Measurements from ENCODE around the gene GALK2. TPM values are rescaled to one million over a fixed set of nuclear protein-coding genes. Genes with fewer than 3 reads are reported as not detected.

The GALK2 gene
- total and polyA plus RNA-seq, 2 of the 8 experiments (the other 6 are each of a cell fraction or from before 2014, with no cell fraction given), result 8.7 to 16.1 TPM

GRCh38 chr15:49223536-49224274, 53.7 kb downstream of the GALK2 start:
- H3K36me3 ChIP-seq (ENCODE audit: control insufficient read depth in 2 of 4, insufficient read depth in 4 of 4, low read length in 3 of 4), result no peaks in the 10 kb centered on the region
- H4K5ac ChIP-seq (ENCODE audit: insufficient read length, low read depth, low read length), result no peak overlapping the region
- no peak overlapping the region for H2AFZ ChIP-seq (ENCODE audit: low read length)
- no peak overlapping the region for H2AK5ac ChIP-seq (ENCODE audit: low read depth, low read length)
- H3K18ac ChIP-seq (ENCODE audit: extremely low read depth, low read length), result no peak overlapping the region
- 84% methylated on average over 3 of the region's 3 CpGs; no CpG with 5 or more reads in 1 of the 2 experiments for whole genome bisulfite sequencing, 2 experiments (ENCODE audit: extremely low coverage in 1 of 2, insufficient coverage in 1 of 2, insufficient read length in 1 of 2, insufficient replicate concordance in 2 of 2, low coverage in 1 of 2, low lambda C conversion rate in 2 of 2, missing lambda C conversion rate in 1 of 2)
- H2BK15ac ChIP-seq (ENCODE audit: low read length), result no peak overlapping the region
- H3K23ac ChIP-seq (ENCODE audit: insufficient read length), result no peak overlapping the region
- no peak overlapping the region for H3K9ac ChIP-seq (replicated peaks in 1 of 4; ENCODE audit: extremely low read depth in 1 of 4, low read depth in 3 of 4, low read length in 3 of 4)
- no peak overlapping the region for H2BK20ac ChIP-seq (ENCODE audit: low read length)
- TF ChIP-seq ASH2L (IDR thresholded peaks at IDR 0.05; ENCODE audit: low read length) (no peak), KDM1A (IDR thresholded peaks at IDR 0.05; ENCODE audit: borderline replicate concordance, low read length) (peak; percentile 74)
- no peaks in the 10 kb centered on the region for H3K9me3 ChIP-seq (ENCODE audit: insufficient read depth in 2 of 2, low read depth in 1 of 2, low read length in 1 of 2)
- no peak overlapping the region for H4K8ac ChIP-seq (ENCODE audit: extremely low read depth, insufficient read depth, low read length)
- H3K27me3 ChIP-seq (replicated peaks in 1 of 4; ENCODE audit: control insufficient read depth in 3 of 4, extremely low read depth in 1 of 4, insufficient read depth in 3 of 4, low read length in 3 of 4), result no peaks in the 10 kb centered on the region
- no peak overlapping the region for H3K4ac ChIP-seq (replicated peaks; ENCODE audit: insufficient read length, low read depth, low read length)
- no peak overlapping the region for H3K56ac ChIP-seq (replicated peaks; ENCODE audit: insufficient read length, low read depth, low read length)
- H3K4me2 ChIP-seq (ENCODE audit: insufficient read depth in 1 of 2, low read depth in 2 of 2, low read length in 2 of 2), result no peak overlapping the region
- H3K79me1 ChIP-seq (ENCODE audit: low read depth, low read length), result no peaks in the 10 kb centered on the region
- no peak overlapping the region for H4K91ac ChIP-seq (replicated peaks; ENCODE audit: insufficient read length, low read length)
- H4K20me1 ChIP-seq (replicated peaks in 1 of 2; ENCODE audit: control insufficient read depth in 1 of 2, insufficient read depth in 2 of 2, low read length in 2 of 2), result peaks cover 0 to 1% of the 10 kb centered on the region in 2 experiments
- no peak overlapping the region for H2BK5ac ChIP-seq (ENCODE audit: low read depth, low read length)
- no peak for FAIRE-seq
- ChIA-PET CTCF (ENCODE audit: partially characterized antibody) (interaction anchor here (2.0 kb wide), 1 partner anchor 198 kb away, joined by 10 read pairs; no protein-coding TSS in a partner anchor), POLR2A (ENCODE audit: partially characterized antibody) (interaction anchor here (1.0 kb wide), 1 partner anchor 177 kb away, joined by 3 read pairs; the partner anchor contains the start of gene SECISBP2L)
- peaks cover 0 to 5% (median 1%) of the 10 kb centered on the region in 4 experiments; a peak in 1 of 7 replicates for H3K4me1 ChIP-seq (replicated peaks in 1 of 4; ENCODE audit: control insufficient read depth in 3 of 4, insufficient read depth in 4 of 4, low read length in 3 of 4)
- no peak overlapping the region for H2BK12ac ChIP-seq (ENCODE audit: low read depth, low read length)
- no peak overlapping the region for H3K27ac ChIP-seq (ENCODE audit: low read depth, low read length)
- no peak for DNase-seq (ENCODE audit: low read depth in 1 of 2, low spot score in 2 of 2)
- no peaks in the 10 kb centered on the region for H3K23me2 ChIP-seq (ENCODE audit: low read depth, low read length)
- no peaks in the 10 kb centered on the region for H3K79me2 ChIP-seq (ENCODE audit: control insufficient read depth in 1 of 2, insufficient read depth in 2 of 2, low read length in 2 of 2)
- H2BK120ac ChIP-seq (replicated peaks; ENCODE audit: low read depth, low read length), result no peak overlapping the region
- H3K4me3 ChIP-seq (ENCODE audit: extremely low read depth in 1 of 4, insufficient read depth in 2 of 4, low read depth in 3 of 4, low read length in 4 of 4), result no peak overlapping the region
- no peak overlapping the region for H3K14ac ChIP-seq (ENCODE audit: insufficient read length)

Measured in H1 (cell line).